IPS-18c (cell line): ENCODE measurements around the gene RNF114.
"Not testable (repeated sequence)": the region's sequence is repeated elsewhere in the genome, so short reads cannot be mapped to it uniquely, and the experiment has no call there.

Source experiments
- H3K4me3 ChIP-seq: 2 replicates; pipeline ENCODE4 v1.7.0; 2013; ENCODE audit warnings: low read depth, mild to moderate bottlenecking, low read length, moderate library complexity; ENCODE audit not compliant: insufficient read depth
- H3K9me3 ChIP-seq: one replicate; pipeline ENCODE4 v1.6.1; 2013; ENCODE audit warnings: mild to moderate bottlenecking, low read length, moderate library complexity; ENCODE audit not compliant: control insufficient read depth, insufficient read depth

Gene RNF114

DNA sequence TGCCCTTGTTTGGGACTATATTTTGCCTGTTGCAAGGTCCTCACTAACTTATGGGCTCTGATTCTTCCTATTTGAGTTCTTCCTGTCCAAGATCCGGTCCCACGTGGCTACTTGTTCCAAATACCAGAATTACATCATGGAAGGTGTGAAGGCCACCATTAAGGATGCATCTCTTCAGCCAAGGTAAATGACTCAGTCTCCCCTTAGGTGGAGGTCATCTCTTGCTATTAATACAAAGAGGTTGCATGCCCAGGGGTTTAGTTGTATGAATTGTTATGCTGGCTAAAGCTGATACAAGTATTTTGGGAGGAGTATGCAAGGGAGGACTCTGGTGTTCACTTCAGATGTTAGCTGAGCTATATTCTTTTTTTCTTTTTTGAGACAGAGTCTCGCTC, 9.1 kb downstream of the RNF114 start:
- H3K9me3 ChIP-seq, result no peaks in the 10 kb centered on the region
- no peak overlapping the region for H3K4me3 ChIP-seq

DNA sequence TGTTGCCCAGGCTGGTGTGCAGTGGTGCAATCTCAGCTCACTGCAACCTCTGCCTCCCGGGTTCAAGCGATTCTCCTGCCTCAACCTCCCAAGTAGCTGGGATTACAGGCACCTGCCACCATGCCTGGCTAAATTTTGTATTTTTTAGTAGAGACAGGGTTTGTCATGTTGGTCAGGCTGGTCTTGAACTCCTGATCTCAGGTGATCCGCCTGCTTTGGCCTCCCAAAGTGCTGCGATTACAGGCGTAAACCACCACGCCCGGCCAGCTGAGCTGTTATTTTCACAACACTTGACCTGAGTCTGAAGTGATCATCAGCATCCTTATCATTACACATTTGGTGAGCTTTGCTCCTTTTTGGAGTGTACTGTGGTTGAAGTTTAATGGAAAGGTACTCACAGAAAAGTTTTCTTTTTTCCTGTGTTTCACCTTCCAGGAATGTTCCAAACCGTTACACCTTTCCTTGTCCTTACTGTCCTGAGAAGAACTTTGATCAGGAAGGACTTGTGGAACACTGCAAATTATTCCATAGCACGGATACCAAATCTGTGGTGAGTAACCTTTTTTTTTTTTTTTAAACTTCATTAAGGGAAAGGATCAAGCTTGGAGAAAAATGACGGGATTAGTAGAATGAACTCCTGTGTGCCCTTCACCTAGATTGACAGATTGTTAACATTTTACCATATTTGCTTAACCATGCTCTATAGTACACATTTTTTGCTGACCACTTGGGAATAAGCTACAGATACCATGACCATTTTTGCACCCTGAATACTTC, 9.7 kb downstream of the RNF114 start:
- H3K4me3 ChIP-seq, result no peak overlapping the region
- H3K9me3 ChIP-seq, result no peaks in the 10 kb centered on the region

DNA sequence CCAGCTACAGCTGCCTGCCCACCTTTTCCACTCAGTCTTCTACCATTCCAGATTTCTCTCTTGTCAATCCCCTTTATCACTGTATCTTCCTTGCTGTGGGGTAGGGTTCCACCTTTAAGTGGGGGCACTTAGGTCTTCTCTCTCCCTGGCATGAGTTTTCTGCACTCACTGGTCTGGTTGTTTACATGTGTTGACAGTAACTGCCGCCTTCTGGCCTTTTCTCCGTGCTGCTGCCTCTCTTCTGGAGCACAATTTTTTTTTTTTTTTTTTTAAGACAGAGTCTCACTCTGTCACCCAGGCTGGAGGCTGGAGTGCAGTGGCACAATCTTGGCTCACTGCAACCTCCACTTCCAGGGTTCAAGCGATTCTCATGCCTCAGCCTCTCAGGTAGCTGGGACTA, 12.0 kb downstream of the RNF114 start:
- Histone ChIP-seq H3K9me3 (no peaks in the 10 kb centered on the region), H3K4me3 (no peak overlapping the region)

GRCh38 chr20:49948809-49949507, 12.8 kb downstream of the RNF114 start:
- Histone ChIP-seq H3K4me3 (no peak overlapping the region), H3K9me3 (peaks cover 3% of the 10 kb centered on the region)

DNA sequence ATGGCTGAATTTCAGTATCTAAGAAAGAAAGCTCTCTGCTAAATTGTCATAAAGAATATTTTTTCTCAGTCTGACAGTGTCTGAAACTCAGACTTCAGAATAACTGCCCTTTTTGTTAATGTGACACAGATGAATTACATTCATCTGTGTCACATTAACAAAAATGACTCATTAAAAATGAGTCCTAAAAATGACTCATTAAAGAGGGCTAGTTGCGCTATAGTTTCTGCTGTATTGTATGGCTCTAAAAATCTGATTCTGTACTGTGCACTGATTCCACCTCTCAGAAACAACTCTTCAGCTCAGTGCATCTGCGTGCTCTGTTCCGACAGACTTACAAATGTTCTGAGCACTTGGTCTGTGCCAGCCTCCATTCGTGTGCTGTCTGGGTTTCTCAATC, 15.0 kb downstream of the RNF114 start:
- H3K4me3 ChIP-seq, result no peak overlapping the region
- H3K9me3 ChIP-seq, result peaks cover 3% of the 10 kb centered on the region

DNA sequence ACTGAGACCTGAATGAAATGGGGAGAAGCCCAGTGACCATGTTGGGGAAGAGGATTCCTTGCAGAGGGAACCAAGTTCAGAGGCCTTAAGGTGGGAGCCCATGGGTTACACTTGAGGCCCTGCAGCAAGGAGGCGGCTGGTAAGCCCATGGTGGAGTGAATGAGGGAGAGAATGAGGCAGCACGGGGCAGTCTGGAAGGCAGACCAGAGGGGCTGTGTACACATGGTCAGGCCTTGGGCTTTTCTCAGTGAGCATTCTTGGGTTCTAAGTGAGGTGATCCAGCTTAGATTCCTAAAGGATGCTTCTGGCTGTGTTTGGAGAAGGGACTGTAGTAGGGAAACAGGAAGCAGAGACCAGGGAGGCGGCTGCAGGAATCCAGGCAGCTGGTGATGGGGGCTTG, 19.0 kb downstream of the RNF114 start:
- no peak overlapping the region for H3K4me3 ChIP-seq
- H3K9me3 ChIP-seq, result peaks cover 3% of the 10 kb centered on the region

DNA sequence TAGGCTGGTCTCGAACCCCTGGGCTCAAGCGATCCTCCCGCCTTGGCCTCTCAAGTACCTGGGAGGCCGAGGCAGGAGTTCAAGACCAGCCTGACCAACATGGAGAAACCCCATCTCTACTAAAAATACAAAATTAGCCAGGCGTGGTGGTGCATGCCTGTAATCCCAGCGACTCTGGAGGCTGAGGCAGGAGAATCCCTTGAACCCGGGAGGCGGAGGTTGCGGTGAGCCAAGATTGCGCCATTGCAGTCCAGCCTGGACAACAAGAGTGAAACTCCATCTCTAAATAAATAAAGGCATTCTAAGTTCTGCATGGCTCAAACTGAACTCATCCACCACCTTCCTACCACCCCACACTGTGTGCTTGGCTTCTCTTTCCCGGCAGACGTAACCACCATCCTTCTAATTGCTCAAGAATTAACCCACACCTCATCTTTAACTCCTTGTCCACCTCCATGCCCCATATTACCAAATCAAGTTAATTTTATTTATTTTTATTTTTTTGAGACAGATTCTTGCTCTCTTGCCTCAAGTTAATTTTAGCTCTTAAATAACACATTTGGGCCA, 19.7 kb downstream of the RNF114 start:
- H3K9me3 ChIP-seq, H3K4me3 ChIP-seq: not testable (repeated sequence)

DNA sequence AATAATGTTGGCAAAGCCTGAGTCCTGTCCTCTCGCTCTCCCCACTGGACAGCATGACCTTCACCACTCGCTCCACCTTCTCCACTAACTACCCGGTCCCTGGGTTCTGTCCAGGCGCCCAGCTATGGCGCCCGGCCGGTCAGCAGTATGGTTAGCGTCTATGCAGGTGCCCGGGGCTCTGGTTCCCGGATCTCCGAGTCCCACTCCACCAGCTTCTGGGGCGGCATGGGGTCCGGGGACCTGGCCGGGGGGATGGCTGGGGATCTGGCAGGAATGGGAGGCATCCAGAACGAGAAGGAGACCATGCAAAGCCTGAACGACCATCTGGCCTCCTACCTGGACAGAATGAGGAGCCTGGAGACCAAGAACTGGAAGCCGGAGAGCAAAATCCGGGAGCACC, 20.5 kb downstream of the RNF114 start:
- peaks cover 3% of the 10 kb centered on the region for H3K9me3 ChIP-seq
- no peak overlapping the region for H3K4me3 ChIP-seq

DNA sequence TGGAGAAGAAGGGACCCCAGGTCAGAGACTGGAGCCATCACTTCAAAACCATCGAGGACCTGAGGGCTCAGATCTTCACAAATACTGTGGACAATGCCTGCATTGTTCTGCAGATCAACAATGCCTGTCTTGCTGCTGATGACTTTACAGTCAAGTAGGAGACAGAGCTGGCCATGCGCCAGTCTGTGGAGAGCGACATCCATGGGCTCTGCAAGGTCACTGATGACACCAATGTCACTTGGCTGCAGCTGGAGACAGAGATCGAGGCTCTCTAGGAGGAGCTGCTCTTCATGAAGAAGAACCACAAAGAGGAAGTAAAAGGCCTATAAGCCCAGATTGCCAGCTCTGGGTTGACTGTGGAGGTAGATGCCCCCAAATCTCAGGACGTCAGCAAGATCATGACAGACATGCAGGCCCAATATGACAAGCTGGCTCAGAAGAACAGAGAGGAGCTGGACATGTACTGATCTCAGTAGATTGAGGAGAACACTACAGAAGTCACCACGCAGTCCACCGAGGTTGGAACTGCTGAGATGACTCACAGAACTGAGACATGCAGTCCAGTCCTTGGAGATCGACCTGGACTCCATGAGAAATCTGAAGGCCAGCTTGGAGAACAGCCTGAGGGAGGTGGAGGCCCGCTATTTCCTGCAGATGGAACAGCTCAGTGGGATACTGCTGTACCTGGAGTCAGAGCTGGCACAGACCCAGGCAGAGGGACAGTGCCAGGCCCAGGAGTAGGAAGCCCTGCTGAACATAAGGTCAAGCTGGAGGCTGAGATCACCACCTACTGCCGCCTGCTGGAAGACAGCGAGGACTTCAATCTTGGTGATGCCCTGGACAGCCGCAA, 21.1 kb downstream of the RNF114 start:
- H3K9me3 ChIP-seq, H3K4me3 ChIP-seq: not testable (repeated sequence)

DNA sequence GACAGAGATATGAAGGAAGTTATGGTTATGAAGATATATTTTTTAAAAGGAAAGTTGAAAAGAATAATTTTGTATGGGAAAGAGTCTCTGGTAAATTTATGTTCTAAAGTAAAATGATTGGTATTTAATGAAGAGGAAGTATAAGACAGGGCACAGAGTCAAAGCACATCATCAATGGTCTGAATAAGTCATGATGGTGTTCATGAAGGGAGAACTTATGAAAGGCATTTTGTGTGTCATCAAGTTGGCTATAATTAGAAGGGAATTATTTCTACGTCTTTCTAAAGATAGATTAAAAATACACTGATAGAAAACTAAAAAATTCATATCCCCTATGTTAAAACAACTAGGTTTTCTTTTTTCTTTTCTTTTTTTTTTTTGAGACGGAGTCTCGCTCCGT, 25.2 kb downstream of the RNF114 start:
- H3K9me3 ChIP-seq, result no peaks in the 10 kb centered on the region
- H3K4me3 ChIP-seq, result no peak overlapping the region

GRCh38 chr20:49964964-49965780, 29.0 kb downstream of the RNF114 start:
- Histone ChIP-seq H3K4me3 (no peak overlapping the region), H3K9me3 (no peaks in the 10 kb centered on the region)

GRCh38 chr20:49965781-49966305, 29.6 kb downstream of the RNF114 start:
- H3K4me3 ChIP-seq, result no peak overlapping the region
- no peaks in the 10 kb centered on the region for H3K9me3 ChIP-seq

- Histone ChIP-seq H3K9me3 (no peaks in the 10 kb centered on the region), H3K4me3 (no peak overlapping the region)
These were observed 30.7 kb downstream of the RNF114 start for GRCh38 chr20:49966861-49967260.

DNA sequence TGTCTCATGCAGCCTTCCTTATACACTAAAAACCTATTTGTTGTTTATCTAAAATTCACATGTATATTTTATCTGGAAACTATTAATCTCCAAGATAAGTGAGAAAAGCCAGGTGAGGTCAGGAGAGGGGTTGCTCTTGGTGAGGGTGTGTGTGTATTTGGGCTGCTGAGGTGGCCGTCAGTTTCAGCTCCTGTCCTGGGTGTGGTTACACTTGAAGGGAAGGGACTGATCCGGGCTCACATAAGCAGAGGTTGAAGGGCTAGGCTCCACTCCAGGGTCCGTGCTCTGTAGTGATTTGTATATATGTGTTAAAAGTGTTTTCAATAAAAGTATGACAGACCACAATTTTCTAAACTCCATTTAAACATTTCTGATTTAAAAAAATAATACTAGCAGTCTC, 33.0 kb downstream of the RNF114 start:
- no peak overlapping the region for H3K4me3 ChIP-seq
- H3K9me3 ChIP-seq, result no peaks in the 10 kb centered on the region

- no peaks in the 10 kb centered on the region for H3K9me3 ChIP-seq
- H3K4me3 ChIP-seq, result no peak overlapping the region
These were observed 33.7 kb downstream of the RNF114 start for GRCh38 chr20:49969946-49970345.

DNA sequence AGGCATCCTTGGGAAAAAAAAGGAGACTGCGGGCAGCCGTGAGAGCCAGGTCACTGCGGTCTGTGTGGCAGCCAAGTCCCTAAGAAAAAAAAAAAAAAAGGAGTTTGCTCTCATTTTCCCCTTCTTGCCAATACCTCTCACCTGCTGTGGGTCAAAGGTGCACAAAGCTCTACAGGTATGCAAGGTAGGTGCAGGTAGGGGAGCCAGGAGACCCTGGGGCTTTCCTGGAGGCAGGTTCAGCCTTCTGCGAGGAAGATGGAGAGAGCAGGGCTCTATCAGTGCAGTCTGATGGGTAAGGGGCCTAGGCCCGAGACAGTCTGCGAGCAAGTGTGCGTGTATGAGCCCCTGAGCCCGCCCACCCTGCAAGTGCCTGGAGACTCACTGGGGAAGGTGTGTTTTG, 34.3 kb downstream of the RNF114 start:
- Histone ChIP-seq H3K4me3 (no peak overlapping the region), H3K9me3 (no peaks in the 10 kb centered on the region)

- no peaks in the 10 kb centered on the region for H3K9me3 ChIP-seq
- H3K4me3 ChIP-seq, result no peak overlapping the region
These were observed 37.8 kb downstream of the RNF114 start for GRCh38 chr20:49973981-49974380.
